Epithelial cell of esophagus (primary cell): ENCODE measurements around the gene CDC20B.

Experiments
- DNase-seq: peaks from one replicate; pipeline ENCODE4 v3.0.0; 2010; ENCODE audit warnings: low read depth
- H3K4me3 ChIP-seq: 2 replicates; pipeline ENCODE4 v1.5.1; 2011; ENCODE audit warnings: mild to moderate bottlenecking, low read length, control low read depth
- TF ChIP-seq, protein P1 (sequence below): IDR thresholded peaks from 2 replicates; pipeline ENCODE4 v1.5.1; 2011; ENCODE audit warnings: low read depth, mild to moderate bottlenecking, low read length, control low read depth, inconsistent platforms; ENCODE audit not compliant: insufficient read depth; ENCODE audit errors: missing control alignments

Gene CDC20B

GRCh38 chr5:55172937-55173686 is at the start of gene CDC20B:
Gene CDC20B (minus strand): TSS chr5:55173177. CDS start chr5:55173000, 177 bp downstream.
- peak; percentile 80 for DNase-seq
- peak within 1 kb of the TSS; percentile 58 for H3K4me3 ChIP-seq
- TF ChIP-seq, protein P1, sequence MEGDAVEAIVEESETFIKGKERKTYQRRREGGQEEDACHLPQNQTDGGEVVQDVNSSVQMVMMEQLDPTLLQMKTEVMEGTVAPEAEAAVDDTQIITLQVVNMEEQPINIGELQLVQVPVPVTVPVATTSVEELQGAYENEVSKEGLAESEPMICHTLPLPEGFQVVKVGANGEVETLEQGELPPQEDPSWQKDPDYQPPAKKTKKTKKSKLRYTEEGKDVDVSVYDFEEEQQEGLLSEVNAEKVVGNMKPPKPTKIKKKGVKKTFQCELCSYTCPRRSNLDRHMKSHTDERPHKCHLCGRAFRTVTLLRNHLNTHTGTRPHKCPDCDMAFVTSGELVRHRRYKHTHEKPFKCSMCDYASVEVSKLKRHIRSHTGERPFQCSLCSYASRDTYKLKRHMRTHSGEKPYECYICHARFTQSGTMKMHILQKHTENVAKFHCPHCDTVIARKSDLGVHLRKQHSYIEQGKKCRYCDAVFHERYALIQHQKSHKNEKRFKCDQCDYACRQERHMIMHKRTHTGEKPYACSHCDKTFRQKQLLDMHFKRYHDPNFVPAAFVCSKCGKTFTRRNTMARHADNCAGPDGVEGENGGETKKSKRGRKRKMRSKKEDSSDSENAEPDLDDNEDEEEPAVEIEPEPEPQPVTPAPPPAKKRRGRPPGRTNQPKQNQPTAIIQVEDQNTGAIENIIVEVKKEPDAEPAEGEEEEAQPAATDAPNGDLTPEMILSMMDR, result no peak

GRCh38 chr5:55222092-55222984 is 49.4 kb upstream of the CDC20B start:
- TF ChIP-seq, protein P1, result no peak
- DNase-seq, result no peak
- no peak overlapping the region for H3K4me3 ChIP-seq

- DNase-seq, result peak; percentile 23
- TF ChIP-seq, protein P1, result no peak
- peak overlapping the region; percentile 25 for H3K4me3 ChIP-seq
Observed at GRCh38 chr5:55220433-55221185, 47.6 kb upstream of the CDC20B start.

DNA sequence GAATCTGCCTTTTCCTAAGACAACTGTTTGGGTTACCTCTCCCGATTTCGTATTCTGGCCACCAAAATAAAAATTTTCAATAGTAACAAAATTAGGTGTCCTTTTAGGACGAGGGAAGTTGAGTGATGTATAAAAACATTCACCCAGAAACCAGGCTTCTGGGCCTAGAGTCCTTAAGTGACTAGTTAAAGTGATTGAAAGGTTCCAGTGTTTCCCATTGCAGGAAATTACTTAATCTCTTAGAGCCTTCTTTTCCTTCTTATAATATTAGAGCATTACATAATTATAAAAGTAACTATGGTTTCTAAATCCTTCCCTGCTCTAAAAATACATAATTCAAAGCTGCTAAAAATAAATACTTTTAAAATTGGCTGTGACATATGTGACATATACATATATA is 46.8 kb upstream of the CDC20B start:
- TF ChIP-seq, protein P1, result no peak
- no peak overlapping the region for H3K4me3 ChIP-seq
- no peak for DNase-seq

GRCh38 chr5:55218967-55219366 is 46.0 kb upstream of the CDC20B start:
- DNase-seq, result peak; percentile 98
- TF ChIP-seq, protein P1, result peak; percentile 13
- no peak overlapping the region for H3K4me3 ChIP-seq

- no peak overlapping the region for H3K4me3 ChIP-seq
- no peak for DNase-seq
- TF ChIP-seq, protein P1, result no peak
Observed at GRCh38 chr5:55211184-55211874, 38.4 kb upstream of the CDC20B start.
